A549 (cell line): Measurements from ENCODE around the gene FCER1G. TPM values are rescaled to one million over a fixed set of nuclear protein-coding genes. Genes with fewer than 3 reads are reported as not detected.
A peak's percentile ranks its signal among the peaks of the same experiment; 100 is the strongest.

ENCODE experiments used
- ATAC-seq, 2 experiments: fragments of 200-7000 bp in 1 of 2; fragments of >200 bp in 1 of 2; cut with Nextera tagmentation in 1 of 2; cut with Tn5 transposase in 1 of 2; 3 replicates each; pipeline versions ENCODE4 v1.8.0 to v1.9.1; 2018 to 2020; ENCODE audit warnings: mild to moderate bottlenecking in 1 of 2, moderate library complexity in 1 of 2
- CTCF ChIA-PET: fragments of 300-600 bp; sonication (Branson Sonifier 250); formaldehyde crosslinking; extraction: SDS; loops from one replicate; lab custom pipeline; 2021; ENCODE audit warnings: antibody characterized with exemption, inconsistent platforms; lab: Yijun Ruan, JAX
- POLR2A ChIA-PET: fragments of 350-600 bp; formaldehyde crosslinking; extraction: SDS; loops from one replicate; lab custom pipeline; 2021; ENCODE audit warnings: antibody characterized with exemption, inconsistent platforms; lab: Yijun Ruan, JAX
- DNase-seq, 2 experiments: peaks; one replicate each; pipeline versions ENCODE4 v3.0.0 to v3.0.0-alpha.2; 2011 to 2016; ENCODE audit warnings: low read depth in 1 of 2, low spot score in 1 of 2
- FAIRE-seq: peaks from 2 replicates; lab custom pipeline; 2011; peaks lifted over from hg19 to GRCh38; lab: Jason Lieb, UNC
- H3K27ac ChIP-seq, 2 experiments: fragments of >200 bp; sonication (Bioruptor Twin); formaldehyde crosslinking; 3 replicates each; pipeline ENCODE4 v1.5.1; 2016 to 2017
- H3K4me1 ChIP-seq: fragments of >200 bp; sonication (Bioruptor Twin); formaldehyde crosslinking; 3 replicates; pipeline ENCODE4 v1.6.1; 2016
- H3K4me2 ChIP-seq: fragments of >200 bp; sonication (Bioruptor Twin); formaldehyde crosslinking; 3 replicates; pipeline ENCODE4 v1.6.1; 2016
- H3K4me3 ChIP-seq: fragments of >200 bp; sonication (Bioruptor Twin); formaldehyde crosslinking; 3 replicates; pipeline ENCODE4 v1.5.1; 2016
- H3K9me3 ChIP-seq: fragments of >200 bp; sonication (Bioruptor Twin); formaldehyde crosslinking; 3 replicates; pipeline ENCODE4 v1.6.1; 2016
- CBX8 ChIP-seq: fragments of 200-600 bp; sonication (generic); IDR thresholded peaks from 2 replicates; pipeline ENCODE4 v1.6.1; 2016
- CEBPB ChIP-seq, 2 experiments: fragments of >200 bp in 1 of 2; sonication (Bioruptor Twin) in 1 of 2; formaldehyde crosslinking in 1 of 2; IDR thresholded peaks; 2 replicates each; pipeline ENCODE4 v1.6.1; 2012 to 2016
- EHF ChIP-seq: fragments of 250-450 bp; sonication (Bioruptor Pico); IDR thresholded peaks from 2 replicates; pipeline ENCODE4 v1.5.0; 2020; ENCODE audit warnings: mild to moderate bottlenecking
- FOSB ChIP-seq: fragments of 250-450 bp; sonication (Bioruptor Pico); IDR thresholded peaks from 2 replicates; pipeline ENCODE4 v1.5.0; 2020; ENCODE audit warnings: mild to moderate bottlenecking, moderate library complexity
- FOSL2 ChIP-seq, 2 experiments: fragments of 450-650 bp in 1 of 2; fragments of >200 bp in 1 of 2; sonication (Bioruptor Twin) in 1 of 2; formaldehyde crosslinking; IDR thresholded peaks; 2 replicates each; pipeline versions ENCODE4 v1.5.0 to v1.6.1; 2016 to 2020; ENCODE audit warnings: mild to moderate bottlenecking in 1 of 2, moderate library complexity in 1 of 2
- GATA3 ChIP-seq: IDR thresholded peaks from 2 replicates; pipeline ENCODE4 v1.6.1; 2012; ENCODE audit warnings: borderline replicate concordance
- HDAC2 ChIP-seq: fragments of 200-600 bp; sonication (generic); IDR thresholded peaks from 2 replicates; pipeline ENCODE4 v1.6.1; 2016
- HOXA7 ChIP-seq: fragments of 250-450 bp; sonication (Bioruptor Pico); IDR thresholded peaks from 2 replicates; pipeline ENCODE4 v1.5.0; 2020; ENCODE audit warnings: mild to moderate bottlenecking, moderate library complexity
- HOXB13 ChIP-seq: fragments of 250-450 bp; sonication (Bioruptor Pico); IDR thresholded peaks from 2 replicates; pipeline ENCODE4 v1.5.0; 2020; ENCODE audit warnings: low read depth, mild to moderate bottlenecking, moderate library complexity
- JUN ChIP-seq, 2 experiments: fragments of >200 bp; sonication (Bioruptor Twin); formaldehyde crosslinking; IDR thresholded peaks; 2 replicates in 1 of 2; 3 replicates in 1 of 2; pipeline ENCODE4 v1.6.1; 2016 to 2017
- JUNB ChIP-seq: fragments of >200 bp; sonication (Bioruptor Twin); formaldehyde crosslinking; IDR thresholded peaks from 2 replicates; pipeline ENCODE4 v1.6.1; 2016
- MAZ ChIP-seq: fragments of 150-350 bp; IDR thresholded peaks from 2 replicates; pipeline ENCODE4 v1.6.1; 2014; ENCODE audit warnings: antibody characterized with exemption, low read depth, low read length, borderline replicate concordance
- POLR2AphosphoS2 ChIP-seq: conservative IDR thresholded peaks from 2 replicates; pipeline ENCODE4 v1.6.1; 2012; ENCODE audit warnings: low read length, improper control_type of control experiment, inconsistent platforms
- RAD21 ChIP-seq, 2 experiments: fragments of >200 bp in 1 of 2; sonication (Bioruptor Twin) in 1 of 2; formaldehyde crosslinking in 1 of 2; IDR thresholded peaks in 1 of 2; conservative IDR thresholded peaks in 1 of 2; 2 replicates in 1 of 2; 3 replicates in 1 of 2; pipeline ENCODE4 v1.6.1; 2012 to 2018; ENCODE audit warnings: inconsistent platforms in 1 of 2
- RARB ChIP-seq: fragments of 250-450 bp; sonication (Bioruptor Pico); IDR thresholded peaks from 2 replicates; pipeline ENCODE4 v1.8.0; 2021; ENCODE audit warnings: mild to moderate bottlenecking, moderate library complexity
- SMC3 ChIP-seq: fragments of >200 bp; sonication (Bioruptor Twin); formaldehyde crosslinking; IDR thresholded peaks from 3 replicates; pipeline ENCODE4 v1.6.1; 2018; ENCODE audit warnings: inconsistent platforms
- SREBF2 ChIP-seq: fragments of 450-650 bp; IDR thresholded peaks from 2 replicates; pipeline ENCODE4 v1.6.1; 2014; ENCODE audit warnings: mild to moderate bottlenecking, moderate library complexity
- TFCP2L1 ChIP-seq: fragments of 250-450 bp; sonication (Bioruptor Pico); IDR thresholded peaks from 2 replicates; pipeline ENCODE4 v1.5.0; 2021; ENCODE audit warnings: mild to moderate bottlenecking
- WGBS: methylation state at CpG from one replicate; pipeline ENCODE4 v1.1.6; 2017; ENCODE audit errors: missing lambda C conversion rate; 5-methylcytosine and 5-hydroxymethylcytosine counted together
- polyA plus RNA-seq, 4 experiments: library from polyadenylated mRNA; depleted of rRNA in 3 of 4; stranded (reverse); fragments of >200 nt; fragmentation: RNase III in 1 of 4; extraction: RNeasy Plus Mini Kit Qiagen cat#74134 plus additional on column Dnase treatment in 1 of 4; gene quantifications; 2 replicates in 3 of 4; 3 replicates in 1 of 4; pipeline ENCODE4 v1.2.3, GENCODE V29; 2011 to 2017
- TF ChIP-seq, protein P1 (sequence below): fragments of 250-450 bp; sonication (Bioruptor Pico); IDR thresholded peaks from 2 replicates; pipeline ENCODE4 v1.5.0; 2020; ENCODE audit warnings: low read depth, mild to moderate bottlenecking, moderate library complexity
- TF ChIP-seq, protein P2 (sequence below): fragments of 250-450 bp; sonication (Bioruptor Pico); IDR thresholded peaks from 2 replicates; pipeline ENCODE4 v1.5.0; 2021; ENCODE audit warnings: mild to moderate bottlenecking, moderate library complexity, borderline replicate concordance
- TF ChIP-seq, protein P3 (sequence below): fragments of 150-350 bp; IDR thresholded peaks from 2 replicates; pipeline ENCODE4 v1.6.1; 2014; ENCODE audit warnings: low read depth, mild to moderate bottlenecking, low read length
- TF ChIP-seq, protein P4 (sequence below): fragments of >200 bp; sonication (Bioruptor Twin); formaldehyde crosslinking; IDR thresholded peaks from 2 replicates; pipeline ENCODE4 v1.6.1; 2016
- TF ChIP-seq, protein P5 (sequence below): fragments of >200 bp; sonication (Bioruptor Twin); formaldehyde crosslinking; IDR thresholded peaks from 3 replicates; pipeline ENCODE4 v1.5.1; 2016

The FCER1G gene
- polyA plus RNA-seq, 2 of the 4 experiments (the other 2 are of a cell fraction) = 0.40 TPM; not detected in 1

DNA sequence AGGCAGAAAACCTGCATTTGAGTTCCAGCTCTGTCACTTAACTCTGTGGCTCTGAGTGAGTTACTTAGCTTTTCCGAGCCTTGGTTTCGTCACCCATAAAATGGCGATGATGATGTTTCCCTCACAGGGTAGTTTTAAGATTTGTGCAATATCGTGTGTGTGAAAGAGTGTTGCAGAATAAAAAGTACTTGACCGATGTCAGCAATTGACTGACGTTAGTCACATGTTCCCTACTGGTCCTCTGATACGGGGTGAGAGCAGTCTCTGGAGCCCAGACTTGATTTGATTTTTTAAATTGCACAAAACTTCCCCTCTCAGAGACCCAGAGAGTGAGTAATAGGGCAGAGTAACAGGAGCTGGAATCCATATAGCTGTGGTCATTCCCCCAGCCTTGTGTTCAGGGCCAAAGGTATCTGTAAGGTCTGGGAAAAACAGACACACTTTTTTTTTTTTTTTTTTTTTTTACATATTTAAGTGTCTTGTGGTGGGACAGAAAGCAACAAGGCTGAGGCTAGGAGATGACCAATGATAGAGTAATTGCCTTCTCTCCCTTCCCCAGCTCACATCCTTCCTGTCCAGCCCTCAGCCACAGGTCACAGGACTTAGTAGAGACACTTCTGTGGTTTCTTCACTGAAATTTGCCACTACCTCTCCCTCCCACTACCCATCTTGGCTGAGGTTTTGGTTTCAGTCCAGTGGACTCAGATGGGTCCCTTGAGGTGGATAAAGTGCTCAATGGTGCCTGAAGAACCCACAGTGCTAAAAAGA is 2.0 kb downstream of the FCER1G start:
- 84% methylated on average over 7 of the region's 7 CpGs for WGBS
- Histone ChIP-seq H3K27ac (no peak overlapping the region), H3K4me3 (no peak overlapping the region), H3K4me1 (no peaks in the 10 kb centered on the region), H3K4me2 (no peak overlapping the region), H3K9me3 (no peaks in the 10 kb centered on the region)
- DNase-seq (no peak), ATAC-seq (peak; percentile 29 to 36; a peak in 3 of 6 replicates), FAIRE-seq (no peak)
- POLR2A ChIA-PET = interaction anchor here (1.5 to 1.7 kb wide), 2 partner anchors 8 to 15 kb away, joined by 3 to 5 read pairs; partner anchors contain the start of genes NDUFS2 and TOMM40L
- CTCF ChIA-PET = interaction anchor here (0.6 to 20.1 kb wide), 6 partner anchors 10 to 167 kb away, joined by 3 to 319 read pairs (median 36); partner anchors contain the start of genes NDUFS2 and TOMM40L
- TF ChIP-seq JUNB = no peak
- no peak for TF ChIP-seq FOSB
- no peak for TF ChIP-seq CBX8
- no peak for TF ChIP-seq EHF
- TF ChIP-seq GATA3 = no peak
- no peak for TF ChIP-seq HOXB13
- no peak for TF ChIP-seq CEBPB (IDR thresholded peaks at IDR 0.05)
- no peak for TF ChIP-seq JUN (IDR thresholded peaks at IDR 0.05)
- TF ChIP-seq, protein P1, sequence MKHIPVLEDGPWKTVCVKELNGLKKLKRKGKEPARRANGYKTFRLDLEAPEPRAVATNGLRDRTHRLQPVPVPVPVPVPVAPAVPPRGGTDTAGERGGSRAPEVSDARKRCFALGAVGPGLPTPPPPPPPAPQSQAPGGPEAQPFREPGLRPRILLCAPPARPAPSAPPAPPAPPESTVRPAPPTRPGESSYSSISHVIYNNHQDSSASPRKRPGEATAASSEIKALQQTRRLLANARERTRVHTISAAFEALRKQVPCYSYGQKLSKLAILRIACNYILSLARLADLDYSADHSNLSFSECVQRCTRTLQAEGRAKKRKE = no peak

DNA sequence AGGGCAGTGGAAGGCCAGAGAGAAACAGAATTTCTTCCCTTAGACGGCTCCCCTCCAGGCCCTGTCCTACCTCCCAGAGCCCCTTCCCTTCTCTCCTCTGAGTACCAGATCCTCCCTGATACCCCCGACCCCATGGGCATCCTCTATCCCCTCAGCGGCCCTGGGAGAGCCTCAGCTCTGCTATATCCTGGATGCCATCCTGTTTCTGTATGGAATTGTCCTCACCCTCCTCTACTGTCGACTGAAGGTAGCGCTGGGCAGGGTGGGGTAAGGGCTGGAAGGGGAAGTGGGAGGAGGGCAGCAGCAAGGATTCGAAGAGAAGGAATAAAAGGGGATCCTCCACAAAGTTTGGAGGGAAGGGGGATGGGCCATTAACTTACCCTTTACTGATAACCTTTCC is 2.7 kb downstream of the FCER1G start:
- WGBS = 63% methylated on average over 6 of the region's 6 CpGs
- Histone ChIP-seq H3K4me1 (no peaks in the 10 kb centered on the region), H3K27ac (no peak overlapping the region), H3K4me3 (no peak overlapping the region), H3K4me2 (no peak overlapping the region), H3K9me3 (no peaks in the 10 kb centered on the region)
- TF ChIP-seq HOXA7 (no peak), MAZ (no peak), CEBPB (IDR thresholded peaks at IDR 0.05) (no peak), RARB (CRISPR knock-in tag) (no peak), GATA3 (no peak), RAD21 (conservative IDR thresholded peaks at IDR 0.05 in 1 of 2, IDR thresholded peaks at IDR 0.05 in 1 of 2) (no peak), POLR2AphosphoS2 (no peak), SREBF2 (no peak), SMC3 (no peak), HDAC2 (no peak), TFCP2L1 (CRISPR knock-in tag) (no peak), FOSL2 (IDR thresholded peaks at IDR 0.05) (no peak), FOSL2 (CRISPR knock-in tag; IDR thresholded peaks at IDR 0.05) (no peak)
- TF ChIP-seq, protein P2, sequence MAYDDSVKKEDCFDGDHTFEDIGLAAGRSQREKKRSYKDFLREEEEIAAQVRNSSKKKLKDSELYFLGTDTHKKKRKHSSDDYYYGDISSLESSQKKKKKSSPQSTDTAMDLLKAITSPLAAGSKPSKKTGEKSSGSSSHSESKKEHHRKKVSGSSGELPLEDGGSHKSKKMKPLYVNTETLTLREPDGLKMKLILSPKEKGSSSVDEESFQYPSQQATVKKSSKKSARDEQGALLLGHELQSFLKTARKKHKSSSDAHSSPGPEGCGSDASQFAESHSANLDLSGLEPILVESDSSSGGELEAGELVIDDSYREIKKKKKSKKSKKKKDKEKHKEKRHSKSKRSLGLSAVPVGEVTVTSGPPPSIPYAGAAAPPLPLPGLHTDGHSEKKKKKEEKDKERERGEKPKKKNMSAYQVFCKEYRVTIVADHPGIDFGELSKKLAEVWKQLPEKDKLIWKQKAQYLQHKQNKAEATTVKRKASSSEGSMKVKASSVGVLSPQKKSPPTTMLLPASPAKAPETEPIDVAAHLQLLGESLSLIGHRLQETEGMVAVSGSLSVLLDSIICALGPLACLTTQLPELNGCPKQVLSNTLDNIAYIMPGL (CRISPR knock-in tag) = no peak
- TF ChIP-seq, protein P3, sequence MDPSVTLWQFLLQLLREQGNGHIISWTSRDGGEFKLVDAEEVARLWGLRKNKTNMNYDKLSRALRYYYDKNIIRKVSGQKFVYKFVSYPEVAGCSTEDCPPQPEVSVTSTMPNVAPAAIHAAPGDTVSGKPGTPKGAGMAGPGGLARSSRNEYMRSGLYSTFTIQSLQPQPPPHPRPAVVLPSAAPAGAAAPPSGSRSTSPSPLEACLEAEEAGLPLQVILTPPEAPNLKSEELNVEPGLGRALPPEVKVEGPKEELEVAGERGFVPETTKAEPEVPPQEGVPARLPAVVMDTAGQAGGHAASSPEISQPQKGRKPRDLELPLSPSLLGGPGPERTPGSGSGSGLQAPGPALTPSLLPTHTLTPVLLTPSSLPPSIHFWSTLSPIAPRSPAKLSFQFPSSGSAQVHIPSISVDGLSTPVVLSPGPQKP = no peak
- TF ChIP-seq, protein P4, sequence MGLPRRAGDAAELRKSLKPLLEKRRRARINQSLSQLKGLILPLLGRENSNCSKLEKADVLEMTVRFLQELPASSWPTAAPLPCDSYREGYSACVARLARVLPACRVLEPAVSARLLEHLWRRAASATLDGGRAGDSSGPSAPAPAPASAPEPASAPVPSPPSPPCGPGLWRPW = no peak
- TF ChIP-seq, protein P5, sequence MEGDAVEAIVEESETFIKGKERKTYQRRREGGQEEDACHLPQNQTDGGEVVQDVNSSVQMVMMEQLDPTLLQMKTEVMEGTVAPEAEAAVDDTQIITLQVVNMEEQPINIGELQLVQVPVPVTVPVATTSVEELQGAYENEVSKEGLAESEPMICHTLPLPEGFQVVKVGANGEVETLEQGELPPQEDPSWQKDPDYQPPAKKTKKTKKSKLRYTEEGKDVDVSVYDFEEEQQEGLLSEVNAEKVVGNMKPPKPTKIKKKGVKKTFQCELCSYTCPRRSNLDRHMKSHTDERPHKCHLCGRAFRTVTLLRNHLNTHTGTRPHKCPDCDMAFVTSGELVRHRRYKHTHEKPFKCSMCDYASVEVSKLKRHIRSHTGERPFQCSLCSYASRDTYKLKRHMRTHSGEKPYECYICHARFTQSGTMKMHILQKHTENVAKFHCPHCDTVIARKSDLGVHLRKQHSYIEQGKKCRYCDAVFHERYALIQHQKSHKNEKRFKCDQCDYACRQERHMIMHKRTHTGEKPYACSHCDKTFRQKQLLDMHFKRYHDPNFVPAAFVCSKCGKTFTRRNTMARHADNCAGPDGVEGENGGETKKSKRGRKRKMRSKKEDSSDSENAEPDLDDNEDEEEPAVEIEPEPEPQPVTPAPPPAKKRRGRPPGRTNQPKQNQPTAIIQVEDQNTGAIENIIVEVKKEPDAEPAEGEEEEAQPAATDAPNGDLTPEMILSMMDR = no peak
- peak in 1 of 2 experiments; percentile 29; a peak in 3 of 6 replicates for ATAC-seq
- no peak for FAIRE-seq
- ChIA-PET CTCF (interaction anchor here (1.5 to 20.1 kb wide), 5 partner anchors 11 to 166 kb away, joined by 3 to 319 read pairs (median 66); partner anchors contain the start of genes NDUFS2 and TOMM40L), POLR2A (interaction anchor here (1.7 kb wide), 1 partner anchor 16 kb away, joined by 5 read pairs; the partner anchor contains the start of gene NDUFS2)
- no peak for DNase-seq
